Neutrophil (primary cell): ENCODE results near the gene USP1.

Source experiments
- H3K27ac ChIP-seq: fragments of 200-600 bp; sonication (generic); 2 replicates; pipeline ENCODE4 v1.5.1; 2016; ENCODE audit warnings: mild to moderate bottlenecking, moderate library complexity
- H3K27me3 ChIP-seq: fragments of 200-600 bp; sonication (generic); 2 replicates; pipeline ENCODE4 v1.6.0; 2016; ENCODE audit warnings: mild to moderate bottlenecking
- H3K36me3 ChIP-seq: fragments of 200-600 bp; sonication (generic); 2 replicates; pipeline ENCODE4 v1.5.1; 2017
- H3K4me1 ChIP-seq, 2 experiments: fragments of 200-600 bp in 1 of 2; sonication (generic) in 1 of 2; 1 replicate in 1 of 2; 2 replicates in 1 of 2; pipeline versions ENCODE4 v1.5.1 to v1.6.1; 2013 to 2016; ENCODE audit warnings: low read depth in 1 of 2, low read length in 1 of 2, mild to moderate bottlenecking in 1 of 2, moderate library complexity in 1 of 2; ENCODE audit not compliant: control insufficient read depth in 1 of 2, insufficient read depth in 1 of 2
- H3K4me3 ChIP-seq, 2 experiments: fragments of 200-600 bp in 1 of 2; sonication (generic) in 1 of 2; 1 replicate in 1 of 2; 2 replicates in 1 of 2; pipeline ENCODE4 v1.5.1; 2013 to 2016; ENCODE audit warnings: low read depth in 1 of 2, low read length in 1 of 2, mild to moderate bottlenecking in 1 of 2, moderate library complexity in 1 of 2
- H3K9me3 ChIP-seq: fragments of 200-600 bp; sonication (generic); 2 replicates; pipeline ENCODE4 v1.5.1; 2016
- CTCF ChIP-seq: fragments of 200-600 bp; sonication (generic); IDR thresholded peaks from 2 replicates; pipeline ENCODE4 v1.5.1; 2016; ENCODE audit warnings: antibody characterized with exemption

Gene USP1

GRCh38 chr1:62439652-62440371, 3.0 kb downstream of the USP1 start:
- TF ChIP-seq CTCF = no peak
- Histone ChIP-seq H3K9me3 (no peaks in the 10 kb centered on the region), H3K4me1 (peaks cover 24 to 28% of the 10 kb centered on the region in 2 experiments), H3K27ac (no peak overlapping the region), H3K36me3 (peaks cover 28% of the 10 kb centered on the region), H3K4me3 (no peak overlapping the region), H3K27me3 (no peaks in the 10 kb centered on the region)

- TF ChIP-seq CTCF = no peak
- Histone ChIP-seq H3K27me3 (no peaks in the 10 kb centered on the region), H3K4me1 (peaks cover 9 to 10% of the 10 kb centered on the region in 2 experiments), H3K4me3 (no peak overlapping the region), H3K27ac (peak overlapping the region; percentile 21), H3K9me3 (no peaks in the 10 kb centered on the region), H3K36me3 (peaks cover 63% of the 10 kb centered on the region)
Measured at GRCh38 chr1:62444701-62445100, 7.9 kb downstream of the USP1 start.

- H3K27me3 ChIP-seq = no peaks in the 10 kb centered on the region
- peaks cover 72% of the 10 kb centered on the region for H3K36me3 ChIP-seq
- H3K27ac ChIP-seq = no peak overlapping the region
- H3K9me3 ChIP-seq = no peaks in the 10 kb centered on the region
- no peak for TF ChIP-seq CTCF
- H3K4me1 ChIP-seq = peaks cover 9 to 10% of the 10 kb centered on the region in 2 experiments
- H3K4me3 ChIP-seq = no peak overlapping the region
Measured at GRCh38 chr1:62448221-62448933, 11.5 kb downstream of the USP1 start.

GRCh38 chr1:62450301-62450700, 13.5 kb downstream of the USP1 start:
- peaks cover 3 to 4% of the 10 kb centered on the region in 2 experiments for H3K4me1 ChIP-seq
- no peak overlapping the region for H3K27ac ChIP-seq
- no peak overlapping the region for H3K4me3 ChIP-seq
- no peaks in the 10 kb centered on the region for H3K27me3 ChIP-seq
- H3K9me3 ChIP-seq = no peaks in the 10 kb centered on the region
- no peak for TF ChIP-seq CTCF
- H3K36me3 ChIP-seq = peaks cover 79% of the 10 kb centered on the region

- no peaks in the 10 kb centered on the region for H3K27me3 ChIP-seq
- TF ChIP-seq CTCF = no peak
- no peak overlapping the region for H3K27ac ChIP-seq
- H3K4me3 ChIP-seq = no peak overlapping the region
- no peaks in the 10 kb centered on the region for H3K9me3 ChIP-seq
- peaks cover 64% of the 10 kb centered on the region for H3K36me3 ChIP-seq
- H3K4me1 ChIP-seq = no peaks in the 10 kb centered on the region
Measured at GRCh38 chr1:62452951-62453350, 16.1 kb downstream of the USP1 start.
